ENCODE measurements around the gene TWIST2. TPM values are rescaled to one million over a fixed set of nuclear protein-coding genes. Genes with fewer than 3 reads are reported as not detected.

The TWIST2 gene
- total RNA-seq, 1 donor from 2014 or later = 0.46 TPM

DNA sequence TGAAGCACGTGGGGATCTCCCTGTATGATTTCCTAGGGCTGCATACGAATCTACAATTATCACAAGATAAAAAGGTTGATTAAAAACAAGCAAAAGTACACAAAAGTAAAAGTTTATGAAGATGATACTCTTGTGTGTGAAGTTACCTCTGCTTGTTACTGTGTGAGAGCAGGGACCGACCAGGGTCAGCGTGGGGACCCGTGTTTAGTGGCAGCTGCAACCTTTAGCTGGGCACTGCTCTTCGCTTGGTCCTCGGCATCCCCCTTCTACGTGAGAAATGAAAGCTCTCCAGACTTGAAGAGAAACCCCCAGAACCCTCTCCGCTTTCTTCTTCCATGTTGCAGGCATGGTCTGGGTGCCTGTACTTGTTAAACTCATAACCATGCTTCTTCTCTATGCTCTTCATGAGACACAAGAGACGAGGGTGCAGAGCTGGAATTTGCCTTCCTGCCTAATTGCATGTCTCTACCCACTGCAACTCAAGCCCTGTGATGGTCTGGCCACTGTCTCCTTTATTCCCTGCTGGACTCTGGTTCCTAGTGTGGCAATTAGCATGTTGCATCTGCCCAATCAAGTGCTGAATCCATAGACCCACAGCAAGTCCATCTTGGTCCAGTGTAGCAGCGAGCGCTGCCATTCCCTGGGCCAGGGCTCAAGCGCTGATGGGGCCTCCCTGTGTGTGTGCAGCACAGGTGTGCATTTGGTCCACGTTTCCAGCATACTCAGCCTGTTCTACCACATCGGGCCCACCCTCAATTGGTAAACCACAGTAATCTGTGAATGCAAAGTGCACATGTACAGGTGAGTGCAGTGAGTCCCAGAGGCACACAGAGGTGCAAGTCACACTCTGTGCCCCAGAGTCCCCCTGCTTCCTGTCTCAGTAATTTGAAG, 88.5 kb downstream of the TWIST2 start:
- DNase-seq (ENCODE audit: low read depth) = no peak
- TF ChIP-seq, protein P1, sequence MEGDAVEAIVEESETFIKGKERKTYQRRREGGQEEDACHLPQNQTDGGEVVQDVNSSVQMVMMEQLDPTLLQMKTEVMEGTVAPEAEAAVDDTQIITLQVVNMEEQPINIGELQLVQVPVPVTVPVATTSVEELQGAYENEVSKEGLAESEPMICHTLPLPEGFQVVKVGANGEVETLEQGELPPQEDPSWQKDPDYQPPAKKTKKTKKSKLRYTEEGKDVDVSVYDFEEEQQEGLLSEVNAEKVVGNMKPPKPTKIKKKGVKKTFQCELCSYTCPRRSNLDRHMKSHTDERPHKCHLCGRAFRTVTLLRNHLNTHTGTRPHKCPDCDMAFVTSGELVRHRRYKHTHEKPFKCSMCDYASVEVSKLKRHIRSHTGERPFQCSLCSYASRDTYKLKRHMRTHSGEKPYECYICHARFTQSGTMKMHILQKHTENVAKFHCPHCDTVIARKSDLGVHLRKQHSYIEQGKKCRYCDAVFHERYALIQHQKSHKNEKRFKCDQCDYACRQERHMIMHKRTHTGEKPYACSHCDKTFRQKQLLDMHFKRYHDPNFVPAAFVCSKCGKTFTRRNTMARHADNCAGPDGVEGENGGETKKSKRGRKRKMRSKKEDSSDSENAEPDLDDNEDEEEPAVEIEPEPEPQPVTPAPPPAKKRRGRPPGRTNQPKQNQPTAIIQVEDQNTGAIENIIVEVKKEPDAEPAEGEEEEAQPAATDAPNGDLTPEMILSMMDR (conservative IDR thresholded peaks at IDR 0.05; ENCODE audit: low read depth, low read length) = no peak

GRCh38 chr2:238938003-238938400, 90.1 kb downstream of the TWIST2 start:
- TF ChIP-seq, protein P1 (conservative IDR thresholded peaks at IDR 0.05; ENCODE audit: low read depth, low read length) = no peak
- DNase-seq (ENCODE audit: low read depth) = no peak
- no peak overlapping the region for H3K4me3 ChIP-seq (ENCODE audit: low read depth, low read length)

More for the DNA sequence above, 88.5 kb downstream of the TWIST2 start:
- H3K4me3 ChIP-seq (ENCODE audit: low read depth, low read length) = no peak overlapping the region

DNA sequence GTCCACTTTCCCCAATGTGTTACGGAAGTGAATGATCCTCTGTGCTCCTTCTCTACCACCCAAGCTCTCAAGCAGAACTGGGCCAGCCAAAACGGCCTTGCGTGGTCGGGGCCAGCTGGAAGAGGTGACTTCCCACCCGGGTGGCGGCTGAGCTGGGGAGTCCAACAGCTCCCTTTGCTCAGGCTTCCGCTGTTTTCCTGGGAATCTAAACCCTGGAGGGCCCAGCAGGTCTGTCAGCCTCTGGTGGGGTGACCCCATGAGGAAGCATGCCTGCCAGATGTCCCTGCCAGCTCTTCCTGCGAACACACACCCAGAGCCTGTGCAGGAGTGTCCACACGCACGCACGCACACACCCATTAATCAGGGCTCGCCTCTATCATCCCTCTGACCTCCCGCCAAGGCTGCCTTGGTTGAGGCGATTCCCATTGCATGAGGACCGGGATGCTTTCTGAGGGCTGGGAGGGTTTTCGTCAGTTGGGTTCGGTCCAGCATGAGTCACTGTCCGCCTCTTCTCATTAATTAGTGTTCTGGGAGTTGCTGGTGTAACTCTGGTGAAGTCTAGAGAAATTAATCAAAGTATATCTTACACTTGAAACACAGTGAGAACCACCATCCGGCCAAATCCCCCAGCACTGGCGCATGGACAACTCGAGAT, 90.6 kb downstream of the TWIST2 start:
- TF ChIP-seq, protein P1 (conservative IDR thresholded peaks at IDR 0.05; ENCODE audit: low read depth, low read length) = no peak
- no peak for DNase-seq (ENCODE audit: low read depth)

GRCh38 chr2:238939074-238939473, 91.2 kb downstream of the TWIST2 start:
- no peak for DNase-seq (ENCODE audit: low read depth)
- H3K4me3 ChIP-seq (ENCODE audit: low read depth, low read length) = no peak overlapping the region
- TF ChIP-seq, protein P1 (conservative IDR thresholded peaks at IDR 0.05; ENCODE audit: low read depth, low read length) = no peak

More for the DNA sequence above, 90.6 kb downstream of the TWIST2 start:
- no peak overlapping the region for H3K4me3 ChIP-seq (ENCODE audit: low read depth, low read length)

- TF ChIP-seq, protein P1 (conservative IDR thresholded peaks at IDR 0.05; ENCODE audit: low read depth, low read length) = no peak
- no peak overlapping the region for H3K4me3 ChIP-seq (ENCODE audit: low read depth, low read length)
- no peak for DNase-seq (ENCODE audit: low read depth)
Measured at GRCh38 chr2:238939521-238940403, 91.9 kb downstream of the TWIST2 start.

- TF ChIP-seq, protein P1 (conservative IDR thresholded peaks at IDR 0.05; ENCODE audit: low read depth, low read length) = no peak
- no peak overlapping the region for H3K4me3 ChIP-seq (ENCODE audit: low read depth, low read length)
- DNase-seq (ENCODE audit: low read depth) = no peak
Measured at GRCh38 chr2:238940806-238941205, 92.9 kb downstream of the TWIST2 start.

Measured in epithelial cell of proximal tubule (primary cell).